HG02623 (cell line): ENCODE measurements around the gene ULBP2.
A peak's percentile ranks its signal among the peaks of the same experiment; 100 is the strongest.
"Not testable (repeated sequence)": the region's sequence is repeated elsewhere in the genome, so short reads cannot be mapped to it uniquely, and the experiment has no call there.

Experiments used
- ATAC-seq: cut with Tn5 transposase; IDR thresholded peaks from one replicate; pipeline ENCODE4 v1.9.1; 2021; ENCODE audit warnings: moderate library complexity; ENCODE audit not compliant: unreplicated experiment

Gene ULBP2

GRCh38 chr6:149925974-149926777 is 15.6 kb upstream of the ULBP2 start:
- ATAC-seq, result no peak

DNA sequence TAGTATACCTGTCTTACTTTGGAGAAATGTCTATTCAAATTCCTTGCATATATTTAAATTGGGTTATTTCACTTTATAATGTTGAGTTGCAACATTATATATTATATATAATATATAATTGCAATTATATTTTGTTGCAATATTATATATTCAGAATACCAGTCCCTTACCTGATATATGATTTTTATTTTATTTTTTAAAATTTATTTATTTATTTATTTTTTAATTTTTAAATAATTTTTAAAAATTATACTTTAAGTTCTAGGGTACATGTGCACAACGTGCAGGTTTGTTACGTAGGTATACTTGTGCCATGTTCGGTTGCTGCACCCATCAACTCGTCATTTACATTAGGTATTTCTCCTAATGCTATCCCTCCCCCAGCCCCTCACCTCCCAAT is 14.8 kb upstream of the ULBP2 start:
- ATAC-seq, result not testable (repeated sequence)

GRCh38 chr6:149929422-149929821 is 12.4 kb upstream of the ULBP2 start:
- no peak for ATAC-seq

- no peak for ATAC-seq
Observed at GRCh38 chr6:149931501-149931900, 10.3 kb upstream of the ULBP2 start.

GRCh38 chr6:149933036-149933435 is 8.8 kb upstream of the ULBP2 start:
- ATAC-seq, result no peak

- ATAC-seq, result no peak
Observed at GRCh38 chr6:149933461-149933860, 8.4 kb upstream of the ULBP2 start.

GRCh38 chr6:149934249-149935156 is 7.3 kb upstream of the ULBP2 start:
- no peak for ATAC-seq

DNA sequence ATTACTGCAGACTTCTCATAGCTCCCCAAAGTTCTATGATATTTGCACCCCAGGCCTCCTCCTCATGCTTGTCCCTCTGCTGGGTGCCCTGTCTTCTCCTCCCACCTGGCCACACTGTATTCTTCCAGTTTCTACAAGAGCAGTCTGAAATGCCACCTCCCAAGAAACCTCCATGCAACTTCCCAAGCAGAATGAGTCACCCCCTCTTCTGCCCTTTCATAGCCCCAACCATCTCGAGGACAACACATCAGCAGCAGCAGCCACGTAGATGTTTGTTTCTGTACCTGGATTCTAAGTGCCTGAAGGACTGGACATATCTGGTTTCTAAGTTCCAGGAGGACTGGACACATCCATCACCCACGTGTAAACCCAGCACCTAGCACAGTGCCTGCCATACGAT is 6.6 kb upstream of the ULBP2 start:
- ATAC-seq, result no peak

- ATAC-seq, result no peak
Observed at GRCh38 chr6:149935668-149936067, 6.1 kb upstream of the ULBP2 start.

DNA sequence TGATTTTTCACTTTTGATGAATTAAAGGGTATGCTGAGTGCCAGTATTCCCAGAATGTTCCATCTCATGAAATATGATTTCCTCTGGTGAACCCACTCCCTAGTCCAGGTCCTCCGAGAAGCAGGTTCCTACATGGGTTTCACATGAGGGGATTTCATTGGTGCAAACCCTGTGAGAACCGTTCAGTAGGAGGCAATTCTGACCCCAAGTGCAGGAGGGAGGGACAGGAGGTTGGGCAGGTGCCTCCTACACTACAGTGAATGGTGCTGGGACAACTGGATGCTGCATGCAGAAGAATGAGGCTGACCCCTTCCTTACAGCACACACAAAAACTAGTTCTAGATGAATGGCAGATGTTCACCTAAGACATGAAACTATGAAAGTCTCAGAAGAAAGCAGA is 5.1 kb upstream of the ULBP2 start:
- ATAC-seq, result no peak

GRCh38 chr6:149938013-149938570 is 3.7 kb upstream of the ULBP2 start:
- not testable (repeated sequence) for ATAC-seq

DNA sequence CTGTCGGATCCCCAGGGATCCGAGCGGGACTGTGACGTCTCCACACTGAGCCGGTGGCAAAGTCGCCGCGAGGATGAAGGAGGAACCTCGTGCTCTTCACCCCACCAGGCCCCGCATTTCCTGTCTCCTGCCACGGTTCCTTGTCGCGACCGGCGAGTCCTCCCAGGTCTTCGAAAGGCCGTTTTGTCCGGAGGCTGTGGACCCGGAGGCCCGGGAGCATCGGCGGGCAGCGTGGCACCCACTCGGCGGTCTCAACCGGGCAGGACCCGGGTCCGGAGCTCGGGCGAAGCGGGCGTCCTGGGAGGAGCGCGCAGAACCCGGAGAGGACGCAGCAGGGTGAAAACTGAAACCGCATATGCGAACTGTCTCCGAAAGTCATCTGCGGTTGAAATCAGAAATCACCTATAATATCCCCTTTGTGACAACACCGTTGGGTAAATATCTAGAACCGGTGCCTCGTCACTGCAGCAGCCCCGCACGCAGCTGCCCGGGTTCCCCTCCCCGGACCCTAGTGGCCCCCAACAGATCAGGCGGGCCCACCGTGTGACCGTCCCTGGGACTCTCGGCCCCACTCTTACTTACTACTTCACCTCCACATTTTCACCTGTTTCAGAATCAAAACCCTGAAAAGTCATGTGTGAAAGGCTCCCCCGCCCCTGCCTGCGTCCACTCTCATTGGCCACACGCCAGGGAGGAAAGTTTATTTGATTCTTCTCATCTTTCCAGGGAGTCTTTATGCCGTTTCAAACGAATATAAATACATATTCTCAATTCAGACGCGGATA is 3.1 kb upstream of the ULBP2 start:
- ATAC-seq, result peak; percentile 77

GRCh38 chr6:149939356-149939648 is 2.5 kb upstream of the ULBP2 start:
- ATAC-seq, result no peak

- ATAC-seq, result no peak
Observed at GRCh38 chr6:149939909-149940671, 1.7 kb upstream of the ULBP2 start.

GRCh38 chr6:149940672-149940982 is 1.2 kb upstream of the ULBP2 start:
- no peak for ATAC-seq

- no peak for ATAC-seq
Observed at GRCh38 chr6:149942461-149942829, 631 bp downstream of the ULBP2 start.

DNA sequence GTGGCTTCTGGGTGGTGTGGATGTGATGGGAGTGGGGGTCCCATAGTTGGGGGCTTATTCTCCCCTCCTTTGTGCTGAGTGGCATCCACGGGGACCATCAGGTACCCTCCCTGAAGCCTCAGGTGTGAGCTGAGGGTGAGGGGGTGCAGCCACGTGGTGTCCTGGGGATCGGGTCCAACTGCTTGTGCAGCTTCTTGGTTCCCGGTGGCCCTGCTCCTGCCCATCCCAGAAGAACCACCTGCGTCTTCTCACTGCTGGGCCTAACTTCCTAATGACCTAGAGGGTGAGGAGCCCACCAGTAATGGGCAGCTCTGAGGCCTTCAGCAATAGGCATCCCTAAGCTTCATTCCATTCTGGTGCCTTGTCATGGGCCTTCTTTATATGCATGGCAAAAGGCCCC is 1.5 kb downstream of the ULBP2 start:
- not testable (repeated sequence) for ATAC-seq

- not testable (repeated sequence) for ATAC-seq
Observed at GRCh38 chr6:149945276-149945675, 3.5 kb downstream of the ULBP2 start.

DNA sequence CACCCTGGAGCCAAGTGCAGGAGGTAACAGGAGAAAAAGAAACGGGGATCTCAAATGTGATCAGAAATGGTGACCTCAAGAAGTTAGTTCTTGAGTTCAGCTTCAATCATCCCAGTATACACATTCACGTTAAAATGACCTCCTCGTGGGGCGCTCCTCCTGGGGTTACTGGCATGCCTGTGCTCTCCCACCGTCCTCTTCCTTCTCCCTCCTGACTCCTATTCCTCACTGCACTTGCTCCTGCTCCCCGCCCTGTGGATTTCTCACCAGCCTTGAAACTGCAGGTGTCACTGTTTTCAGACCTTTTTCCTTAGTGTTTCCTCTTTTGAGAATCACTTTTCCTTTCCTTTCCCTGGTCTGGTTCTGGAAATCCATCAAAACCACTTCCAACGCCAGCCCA is 4.8 kb downstream of the ULBP2 start:
- not testable (repeated sequence) for ATAC-seq

- not testable (repeated sequence) for ATAC-seq
Observed at GRCh38 chr6:149947533-149947932, 5.7 kb downstream of the ULBP2 start.

GRCh38 chr6:149948011-149948410 is 6.2 kb downstream of the ULBP2 start:
- ATAC-seq, result no peak
